C4-2B (cell line): ENCODE data around the gene IRF2BP2.

ENCODE experiments used
- H3K27ac ChIP-seq: fragments of 450-650 bp; 2 replicates; pipeline ENCODE4 v1.5.1; 2017
- CTCF ChIP-seq: fragments of 450-650 bp; conservative IDR thresholded peaks from 2 replicates; pipeline ENCODE4 v1.5.1; 2017; ENCODE audit warnings: mild to moderate bottlenecking
- ZFX ChIP-seq: fragments of 450-650 bp; IDR thresholded peaks from 2 replicates; pipeline ENCODE4 v1.6.1; 2017

Gene IRF2BP2

GRCh38 chr1:234573711-234574299, 36.2 kb downstream of the IRF2BP2 start:
- no peak overlapping the region for H3K27ac ChIP-seq

GRCh38 chr1:234572966-234573365, 37.0 kb downstream of the IRF2BP2 start:
- TF ChIP-seq CTCF: no peak
- no peak for TF ChIP-seq ZFX
- H3K27ac ChIP-seq: no peak overlapping the region

More at GRCh38 chr1:234573711-234574299, 36.2 kb downstream of the IRF2BP2 start:
- TF ChIP-seq ZFX: no peak
- TF ChIP-seq CTCF: no peak

GRCh38 chr1:234571702-234572101, 38.3 kb downstream of the IRF2BP2 start:
- no peak for TF ChIP-seq CTCF
- no peak overlapping the region for H3K27ac ChIP-seq

- TF ChIP-seq ZFX: no peak
- no peak overlapping the region for H3K27ac ChIP-seq
Measured at GRCh38 chr1:234570329-234571120, 39.5 kb downstream of the IRF2BP2 start.

- H3K27ac ChIP-seq: no peak overlapping the region
- TF ChIP-seq CTCF (no peak), ZFX (no peak)
Measured at GRCh38 chr1:234568345-234568744, 41.6 kb downstream of the IRF2BP2 start.

- H3K27ac ChIP-seq: no peak overlapping the region
- no peak for TF ChIP-seq ZFX
- no peak for TF ChIP-seq CTCF
Measured at GRCh38 chr1:234565132-234565531, 44.8 kb downstream of the IRF2BP2 start.

GRCh38 chr1:234564035-234565029, 45.6 kb downstream of the IRF2BP2 start:
- TF ChIP-seq CTCF (no peak), ZFX (no peak)
- no peak overlapping the region for H3K27ac ChIP-seq
